Activated T-helper 2 cell treated with anti-CD3 and anti-CD28 coated beads, Interferon-gamma antibody, Interleukin-2, Interleukin-4, amounts not matched to agents 10 μg/mL and 5 μg/mL and 100 μg/mL, durations not matched to agents 14 hours and 24 hours and 36 hours (primary cell): ENCODE data around the gene ABI1. TPM values are rescaled to one million over a fixed set of nuclear protein-coding genes. Genes with fewer than 3 reads are reported as not detected.
"Not testable (repeated sequence)": the region's sequence is repeated elsewhere in the genome, so short reads cannot be mapped to it uniquely, and the experiment has no call there.

ENCODE experiments used
- DNase-seq: peaks from one replicate; pipeline ENCODE4 v3.0.0; 2021; ENCODE audit warnings: low spot score
- H3K27ac Mint-ChIP-seq: one replicate; pipeline ENCODE4 v1.8.0; 2021; ENCODE audit warnings: mixed read lengths
- H3K27me3 Mint-ChIP-seq: one replicate; pipeline ENCODE4 v1.8.0; 2021; ENCODE audit warnings: low read depth, mixed read lengths
- H3K36me3 Mint-ChIP-seq: one replicate; pipeline ENCODE4 v1.8.0; 2021; ENCODE audit warnings: low read depth, mixed read lengths
- H3K4me1 Mint-ChIP-seq: one replicate; pipeline ENCODE4 v1.8.0; 2021; ENCODE audit warnings: low read depth, mixed read lengths
- H3K4me3 Mint-ChIP-seq: one replicate; pipeline ENCODE4 v1.8.0; 2021; ENCODE audit warnings: low read depth, mild to moderate bottlenecking, moderate library complexity, mixed read lengths
- H3K9me3 Mint-ChIP-seq: one replicate; pipeline ENCODE4 v1.8.0; 2021; ENCODE audit warnings: mixed read lengths
- intact Hi-C: fragments of 100-400 bp; cut with micrococcal nuclease; formaldehyde crosslinking; loops from one replicate; pipeline ENCODE4 v1.15.1; 2023
- total RNA-seq: library from RNA; stranded (reverse); gene quantifications from 2 replicates; pipeline ENCODE4 v1.2.3, GENCODE V29; 2022

Gene ABI1
- total RNA-seq, result 50.1 and 52.7 TPM in 2 replicates

- intact Hi-C loops, result loop anchor here (1.0 to 2.0 kb wide), 11 partner anchors 22 to 1672 kb away; partner anchors contain the start of genes ANKRD26, MASTL, PDSS1 and WAC
- Mint-ChIP-seq H3K36me3 (peaks cover 5% of the 10 kb centered on the region), H3K4me1 (peaks cover 30% of the 10 kb centered on the region)
Measured at GRCh38 chr10:26860443-26861204, at the start of gene ABI1. Gene ABI1 (minus strand): TSS chr10:26860958. CDS start chr10:26860863, 95 bp downstream.

GRCh38 chr10:26909753-26910152, 49.0 kb upstream of the ABI1 start:
- DNase-seq, result no peak
- H3K27me3 Mint-ChIP-seq, result peaks cover 3% of the 10 kb centered on the region
- H3K4me1 Mint-ChIP-seq, result no peaks in the 10 kb centered on the region

More at GRCh38 chr10:26860443-26861204, at the start of gene ABI1:
- Mint-ChIP-seq H3K27me3 (peaks cover 13% of the 10 kb centered on the region), H3K9me3 (no peaks in the 10 kb centered on the region), H3K4me3 (peak within 1 kb of the TSS; percentile 97), H3K27ac (peak within 1 kb of the TSS; percentile 98)
- DNase-seq, result peak; percentile 97

GRCh38 chr10:26905253-26905781, 44.6 kb upstream of the ABI1 start:
- H3K9me3 Mint-ChIP-seq, H3K4me3 Mint-ChIP-seq, H3K36me3 Mint-ChIP-seq, H3K4me1 Mint-ChIP-seq, DNase-seq, H3K27me3 Mint-ChIP-seq, intact Hi-C loops, H3K27ac Mint-ChIP-seq: not testable (repeated sequence)

More at GRCh38 chr10:26909753-26910152, 49.0 kb upstream of the ABI1 start:
- Mint-ChIP-seq H3K36me3 (no peaks in the 10 kb centered on the region), H3K27ac (no peak overlapping the region), H3K4me3 (no peak overlapping the region), H3K9me3 (no peaks in the 10 kb centered on the region)
- intact Hi-C loops, result no loop called here

GRCh38 chr10:26903431-26904217, 42.9 kb upstream of the ABI1 start:
- intact Hi-C loops, result no loop called here
- Mint-ChIP-seq H3K4me1 (no peaks in the 10 kb centered on the region), H3K27me3 (peaks cover 8% of the 10 kb centered on the region), H3K27ac (no peak overlapping the region), H3K9me3 (no peaks in the 10 kb centered on the region), H3K36me3 (no peaks in the 10 kb centered on the region), H3K4me3 (no peak overlapping the region)
- DNase-seq, result no peak

- H3K27me3 Mint-ChIP-seq, intact Hi-C loops, H3K4me1 Mint-ChIP-seq, DNase-seq, H3K4me3 Mint-ChIP-seq, H3K36me3 Mint-ChIP-seq, H3K27ac Mint-ChIP-seq: not testable (repeated sequence)
- H3K9me3 Mint-ChIP-seq, result peaks cover 10% of the 10 kb centered on the region
Measured at GRCh38 chr10:26892306-26892923, 31.7 kb upstream of the ABI1 start.

- H3K36me3 Mint-ChIP-seq, result no peaks in the 10 kb centered on the region
- peaks cover 10% of the 10 kb centered on the region for H3K9me3 Mint-ChIP-seq
- no peak overlapping the region for H3K27ac Mint-ChIP-seq
- intact Hi-C loops, result loop anchor here (1.0 kb wide), 1 partner anchor 469 kb away; no protein-coding TSS in a partner anchor
- no peaks in the 10 kb centered on the region for H3K4me1 Mint-ChIP-seq
- peak; percentile 39 for DNase-seq
- no peak overlapping the region for H3K4me3 Mint-ChIP-seq
- H3K27me3 Mint-ChIP-seq, result peaks cover 2% of the 10 kb centered on the region
Measured at GRCh38 chr10:26890956-26891355, 30.2 kb upstream of the ABI1 start.

- no peak for DNase-seq
- Mint-ChIP-seq H3K27me3 (peaks cover 15% of the 10 kb centered on the region), H3K27ac (no peak overlapping the region), H3K36me3 (no peaks in the 10 kb centered on the region), H3K9me3 (peaks cover 4% of the 10 kb centered on the region), H3K4me3 (no peak overlapping the region), H3K4me1 (no peaks in the 10 kb centered on the region)
- intact Hi-C loops, result no loop called here
Measured at GRCh38 chr10:26887611-26888215, 27.0 kb upstream of the ABI1 start.

GRCh38 chr10:26881600-26882331, 21.0 kb upstream of the ABI1 start:
- no peak for DNase-seq
- Mint-ChIP-seq H3K27ac (no peak overlapping the region), H3K4me3 (no peak overlapping the region), H3K9me3 (no peaks in the 10 kb centered on the region), H3K4me1 (peaks cover 1% of the 10 kb centered on the region), H3K36me3 (no peaks in the 10 kb centered on the region), H3K27me3 (peaks cover 33% of the 10 kb centered on the region)
- intact Hi-C loops, result loop anchor here (1.0 to 2.0 kb wide), 5 partner anchors 21 to 546 kb away; partner anchors contain the start of gene ABI1

- no peaks in the 10 kb centered on the region for H3K36me3 Mint-ChIP-seq
- no peak overlapping the region for H3K27ac Mint-ChIP-seq
- no peak overlapping the region for H3K4me3 Mint-ChIP-seq
- peaks cover 1% of the 10 kb centered on the region for H3K4me1 Mint-ChIP-seq
- H3K9me3 Mint-ChIP-seq, result no peaks in the 10 kb centered on the region
- H3K27me3 Mint-ChIP-seq, result peaks cover 37% of the 10 kb centered on the region
- intact Hi-C loops, result no loop called here
- DNase-seq, result no peak
Measured at GRCh38 chr10:26879744-26880143, 19.0 kb upstream of the ABI1 start.

GRCh38 chr10:26870766-26871165, 10.0 kb upstream of the ABI1 start:
- Mint-ChIP-seq H3K9me3 (no peaks in the 10 kb centered on the region), H3K36me3 (no peaks in the 10 kb centered on the region), H3K4me3 (no peak overlapping the region), H3K27ac (no peak overlapping the region), H3K27me3 (peaks cover 10% of the 10 kb centered on the region), H3K4me1 (peaks cover 6% of the 10 kb centered on the region)
- DNase-seq, result no peak
- intact Hi-C loops, result no loop called here

GRCh38 chr10:26869528-26869927, 8.8 kb upstream of the ABI1 start:
- no peaks in the 10 kb centered on the region for H3K9me3 Mint-ChIP-seq
- no peak overlapping the region for H3K4me3 Mint-ChIP-seq
- no peaks in the 10 kb centered on the region for H3K36me3 Mint-ChIP-seq
- intact Hi-C loops, result no loop called here
- peaks cover 6% of the 10 kb centered on the region for H3K4me1 Mint-ChIP-seq
- no peak for DNase-seq
- H3K27ac Mint-ChIP-seq, result no peak overlapping the region
- H3K27me3 Mint-ChIP-seq, result peaks cover 9% of the 10 kb centered on the region
